IMR-90 (cell line): Measurements from ENCODE around the gene ARHGEF6. TPM values are rescaled to one million over a fixed set of nuclear protein-coding genes. Genes with fewer than 3 reads are reported as not detected.
"Not testable (repeated sequence)": the region's sequence is repeated elsewhere in the genome, so short reads cannot be mapped to it uniquely, and the experiment has no call there.

Experiments used
- ATAC-seq: fragments of 200-7000 bp; cut with Tn5 transposase; 2 replicates; pipeline ENCODE4 v1.9.1; 2020; ENCODE audit warnings: low read depth, mild to moderate bottlenecking, moderate library complexity
- BruUV-seq: library from RNA; stranded (reverse); fragments of 400-500 nt; replicated peaks from 2 replicates; lab custom pipeline; 2021; lab: Mats Ljungman, UMichigan
- CTCF ChIA-PET: fragments of 300-600 bp; formaldehyde crosslinking; extraction: SDS; loops from one replicate; lab custom pipeline; 2021; ENCODE audit warnings: antibody characterized with exemption; lab: Yijun Ruan, JAX
- POLR2A ChIA-PET: fragments of 300-600 bp; sonication (Branson Sonifier 250); formaldehyde crosslinking; loops from one replicate; lab custom pipeline; 2022; ENCODE audit warnings: antibody characterized with exemption; ENCODE audit not compliant: unreplicated experiment; lab: Charles Lee
- DNase-seq: peaks from one replicate; pipeline ENCODE4 v3.0.0; 2013
- H2AFZ ChIP-seq: replicated peaks from 2 replicates; pipeline ENCODE3; 2013; ENCODE audit warnings: low read length, mild to moderate bottlenecking; ENCODE audit not compliant: poor library complexity
- H2AK5ac ChIP-seq: 2 replicates; pipeline ENCODE4 v1.6.1; 2013; ENCODE audit warnings: low read depth, low read length, inconsistent platforms
- H2AK9ac ChIP-seq: replicated peaks from 2 replicates; pipeline ENCODE3; 2013; ENCODE audit warnings: mild to moderate bottlenecking, low read depth, low read length, moderate library complexity; ENCODE audit not compliant: poor library complexity
- H2BK120ac ChIP-seq: 2 replicates; pipeline ENCODE4 v1.6.1; 2013; ENCODE audit warnings: low read depth, low read length, inconsistent platforms
- H2BK15ac ChIP-seq: 3 replicates; pipeline ENCODE4 v1.6.1; 2013; ENCODE audit warnings: low read depth, low read length, inconsistent platforms
- H2BK20ac ChIP-seq: 2 replicates; pipeline ENCODE4 v1.6.1; 2013; ENCODE audit warnings: low read depth, mild to moderate bottlenecking, inconsistent platforms, low read length, moderate library complexity
- H2BK5ac ChIP-seq: 2 replicates; pipeline ENCODE4 v1.6.1; 2013; ENCODE audit warnings: mild to moderate bottlenecking, low read depth, low read length, inconsistent platforms; ENCODE audit not compliant: poor library complexity, severe bottlenecking
- H3K14ac ChIP-seq: replicated peaks from 2 replicates; pipeline ENCODE4 v1.6.1; 2013; ENCODE audit warnings: low read depth, low read length, inconsistent platforms
- H3K18ac ChIP-seq: 2 replicates; pipeline ENCODE4 v1.6.1; 2013; ENCODE audit warnings: low read depth, low read length, control low read depth
- H3K23ac ChIP-seq: 2 replicates; pipeline ENCODE4 v1.6.1; 2013; ENCODE audit warnings: low read depth, low read length, inconsistent platforms
- H3K27ac ChIP-seq: 2 replicates; pipeline ENCODE4 v1.5.1; 2013; ENCODE audit warnings: mild to moderate bottlenecking, control low read depth, low read length; ENCODE audit not compliant: insufficient read depth
- H3K27me3 ChIP-seq: 2 replicates; pipeline ENCODE4 v1.6.1; 2013; ENCODE audit warnings: low read length; ENCODE audit not compliant: control insufficient read depth, insufficient read depth
- H3K36me3 ChIP-seq: 2 replicates; pipeline ENCODE4 v1.6.1; 2013; ENCODE audit warnings: low read length, mixed read lengths; ENCODE audit not compliant: control insufficient read depth, insufficient read depth
- H3K4ac ChIP-seq: 2 replicates; pipeline ENCODE4 v1.6.1; 2013; ENCODE audit warnings: low read depth, low read length, inconsistent platforms
- H3K4me1 ChIP-seq: 2 replicates; pipeline ENCODE4 v1.6.1; 2013; ENCODE audit warnings: low read length, mixed read lengths; ENCODE audit not compliant: control insufficient read depth, insufficient read depth
- H3K4me2 ChIP-seq: 2 replicates; pipeline ENCODE4 v1.6.1; 2013; ENCODE audit warnings: low read depth, mild to moderate bottlenecking, control low read depth, low read length, moderate library complexity
- H3K4me3 ChIP-seq: 2 replicates; pipeline ENCODE4 v1.5.1; 2013; ENCODE audit warnings: low read depth, mild to moderate bottlenecking, control low read depth, low read length, moderate library complexity; ENCODE audit not compliant: insufficient read depth
- H3K56ac ChIP-seq: 2 replicates; pipeline ENCODE4 v1.6.1; 2013; ENCODE audit warnings: low read length, inconsistent platforms; ENCODE audit not compliant: insufficient read depth; ENCODE audit errors: extremely low read depth
- H3K79me1 ChIP-seq, 2 experiments: 2 replicates each; pipeline ENCODE4 v1.6.1; 2013; ENCODE audit warnings: low read length in 2 of 2, inconsistent platforms in 1 of 2, low read depth in 1 of 2
- H3K9ac ChIP-seq: 2 replicates; pipeline ENCODE4 v1.6.1; 2013; ENCODE audit warnings: low read depth, low read length, control low read depth
- H3K9me1 ChIP-seq: 2 replicates; pipeline ENCODE4 v1.6.1; 2013; ENCODE audit warnings: low read length, inconsistent platforms; ENCODE audit not compliant: insufficient read depth
- H3K9me3 ChIP-seq: 2 replicates; pipeline ENCODE4 v1.6.1; 2013; ENCODE audit warnings: low read length; ENCODE audit not compliant: control insufficient read depth, insufficient read depth
- H4K20me1 ChIP-seq: 2 replicates; pipeline ENCODE4 v1.6.1; 2013; ENCODE audit warnings: low read length, inconsistent platforms; ENCODE audit not compliant: insufficient read depth
- H4K5ac ChIP-seq: 2 replicates; pipeline ENCODE4 v1.6.1; 2013; ENCODE audit warnings: mild to moderate bottlenecking, low read depth, low read length, control low read depth
- H4K8ac ChIP-seq, 2 experiments: 2 replicates each; pipeline ENCODE4 v1.6.1; 2013; ENCODE audit warnings: low read depth in 2 of 2, low read length in 2 of 2, control low read depth in 1 of 2, inconsistent platforms in 1 of 2
- H4K91ac ChIP-seq: 2 replicates; pipeline ENCODE4 v1.6.1; 2013; ENCODE audit warnings: low read depth, low read length, inconsistent platforms; ENCODE audit not compliant: insufficient read depth
- WGBS, 2 experiments: methylation state at CpG; one replicate each; pipeline versions ENCODE4 v1.1.5 to v1.1.7; 2013; ENCODE audit warnings: missing lambda C conversion rate in 2 of 2; ENCODE audit not compliant: insufficient read length in 1 of 2; ENCODE audit errors: extremely low coverage in 2 of 2; 5-methylcytosine and 5-hydroxymethylcytosine counted together
- dilution Hi-C: fragments of 300-500 bp; cut with HindIII; formaldehyde crosslinking; loops from one replicate; pipeline ENCODE4 v1.14.3; 2018; ENCODE audit warnings: low sequenced_read_pairs; ENCODE audit not compliant: unreplicated experiment
- in situ Hi-C: fragments of 300-500 bp; cut with MboI; formaldehyde crosslinking; loops from 3 replicates; pipeline ENCODE4 v1.14.3; 2019; ENCODE audit warnings: low sequenced_read_pairs, inconsistent platforms, mixed read lengths
- intact Hi-C: fragments of 100-400 bp; cut with micrococcal nuclease; formaldehyde crosslinking; loops from 2 replicates; pipeline ENCODE4 v1.10.0; 2022
- polyA plus RNA-seq, 3 experiments: library from polyadenylated mRNA; depleted of rRNA; stranded (reverse); fragments of >200 nt; gene quantifications; 2 replicates each; pipeline ENCODE4 v1.2.3, GENCODE V29; 2012; ENCODE audit warnings: low replicate concordance in 1 of 3
- total RNA-seq: library from RNA; depleted of rRNA; stranded (reverse); fragments of >200 nt; gene quantifications from 2 replicates; pipeline ENCODE4 v1.2.3, GENCODE V29; 2012

The ARHGEF6 gene
- total and polyA plus RNA-seq, 2 of the 4 experiments (the other 2 are of a cell fraction) = 2.1 to 2.7 TPM

GRCh38 chrX:136819756-136820155, 39.0 kb upstream of the ARHGEF6 start:
- dilution Hi-C loops, H3K27me3 ChIP-seq, H3K36me3 ChIP-seq, H2BK5ac ChIP-seq, H4K20me1 ChIP-seq, H3K14ac ChIP-seq, H3K23ac ChIP-seq, H3K4me2 ChIP-seq, H4K8ac ChIP-seq, intact Hi-C loops, DNase-seq, H2BK120ac ChIP-seq, H3K4me1 ChIP-seq, H3K9me3 ChIP-seq, H2AFZ ChIP-seq, in situ Hi-C loops, CTCF ChIA-PET, BruUV-seq, H2BK20ac ChIP-seq, H3K9me1 ChIP-seq, POLR2A ChIA-PET, H3K4ac ChIP-seq, H3K9ac ChIP-seq, H2AK9ac ChIP-seq, H3K18ac ChIP-seq, H4K5ac ChIP-seq, H2AK5ac ChIP-seq, H3K56ac ChIP-seq, H4K91ac ChIP-seq, ATAC-seq, H3K27ac ChIP-seq, H2BK15ac ChIP-seq, H3K79me1 ChIP-seq, H3K4me3 ChIP-seq: not testable (repeated sequence)
- no CpG with 5 or more reads among the region's 9 CpGs for WGBS, 2 experiments
